PC-3 (cell line): ENCODE data around the gene ANK2. TPM values are rescaled to one million over a fixed set of nuclear protein-coding genes. Genes with fewer than 3 reads are reported as not detected.

Experiments used
- ATAC-seq: fragments of 200-7000 bp; cut with Tn5 transposase; 2 replicates; pipeline ENCODE4 v1.9.1; 2020; ENCODE audit warnings: mild to moderate bottlenecking, moderate library complexity
- BruUV-seq: library from RNA; stranded (reverse); fragments of 400-500 nt; replicated peaks from 2 replicates; lab custom pipeline; 2021; lab: Mats Ljungman, UMichigan
- CTCF ChIA-PET: fragments of 300-600 bp; sonication (Branson Sonifier 250); formaldehyde crosslinking; loops from one replicate; lab custom pipeline; 2022; ENCODE audit warnings: antibody characterized with exemption; lab: Charles Lee
- POLR2A ChIA-PET: fragments of 300-600 bp; sonication (Branson Sonifier 250); formaldehyde crosslinking; loops from one replicate; lab custom pipeline; 2022; ENCODE audit warnings: antibody characterized with exemption; ENCODE audit not compliant: unreplicated experiment; lab: Charles Lee
- DNase-seq: peaks from one replicate; pipeline ENCODE4 v3.0.0-alpha.2; 2015
- H2AFZ ChIP-seq: fragments of 300-600 bp; sonication (generic); 2 replicates; pipeline ENCODE4 v1.6.0; 2016; ENCODE audit warnings: antibody characterized with exemption, low read length
- H3F3A ChIP-seq: fragments of 300-600 bp; sonication (generic); one replicate; pipeline ENCODE4 v1.6.0; 2017; ENCODE audit warnings: antibody characterized with exemption, low read length, control low read depth, mild to moderate bottlenecking; ENCODE audit not compliant: unreplicated experiment
- H3K27ac ChIP-seq: fragments of 300-600 bp; sonication (generic); 2 replicates; pipeline ENCODE4 v1.5.1; 2016; ENCODE audit warnings: mild to moderate bottlenecking, low read length
- H3K27me3 ChIP-seq: fragments of 300-600 bp; sonication (generic); 2 replicates; pipeline ENCODE4 v1.6.1; 2016; ENCODE audit warnings: low read length, mixed read lengths
- H3K36me3 ChIP-seq: fragments of 300-600 bp; sonication (generic); 2 replicates; pipeline ENCODE4 v1.6.1; 2016; ENCODE audit warnings: low read depth, mixed run types, low read length, mixed read lengths
- H3K4me1 ChIP-seq: fragments of 300-600 bp; sonication (generic); 2 replicates; pipeline ENCODE4 v1.5.1; 2016; ENCODE audit warnings: low read length; ENCODE audit not compliant: insufficient read depth
- H3K4me2 ChIP-seq: fragments of 300-600 bp; sonication (generic); 2 replicates; pipeline ENCODE4 v1.6.0; 2016; ENCODE audit warnings: low read length
- H3K4me3 ChIP-seq: fragments of 300-600 bp; sonication (generic); 2 replicates; pipeline ENCODE4 v1.5.1; 2016; ENCODE audit warnings: mild to moderate bottlenecking, low read length, mixed read lengths
- H3K79me2 ChIP-seq: fragments of 300-600 bp; sonication (generic); 2 replicates; pipeline ENCODE4 v1.6.1; 2017; ENCODE audit warnings: low read length, mixed read lengths
- H3K9ac ChIP-seq: fragments of 300-600 bp; sonication (generic); 2 replicates; pipeline ENCODE4 v1.6.0; 2016; ENCODE audit warnings: mild to moderate bottlenecking, low read length
- H3K9me2 ChIP-seq: fragments of 300-600 bp; sonication (generic); replicated peaks from 2 replicates; pipeline ENCODE4 v1.6.1; 2016; ENCODE audit warnings: mixed run types, low read length, mixed read lengths
- H3K9me3 ChIP-seq: fragments of 300-600 bp; sonication (generic); 2 replicates; pipeline ENCODE4 v1.6.1; 2016; ENCODE audit warnings: low read length, mixed read lengths
- H4K20me1 ChIP-seq: fragments of 300-600 bp; sonication (generic); 2 replicates; pipeline ENCODE4 v1.6.1; 2016; ENCODE audit warnings: low read length, mixed read lengths
- EZH2 ChIP-seq: fragments of 300-600 bp; sonication (generic); IDR thresholded peaks from one replicate; pipeline ENCODE4 v1.6.1; 2017; ENCODE audit warnings: antibody characterized with exemption, mild to moderate bottlenecking, low read length; ENCODE audit not compliant: unreplicated experiment
- EZH2phosphoT487 ChIP-seq: fragments of 300-600 bp; sonication (generic); IDR thresholded peaks from 2 replicates; pipeline ENCODE4 v1.6.1; 2018; ENCODE audit warnings: mild to moderate bottlenecking, antibody characterized with exemption, low read length, borderline replicate concordance
- intact Hi-C: fragments of 100-400 bp; cut with micrococcal nuclease; formaldehyde crosslinking; loops from 2 replicates; pipeline ENCODE4 v1.9.0; 2023
- total RNA-seq: library from RNA; depleted of rRNA; stranded (reverse); fragments of >200 nt; gene quantifications from 2 replicates; pipeline ENCODE4 v1.2.3, GENCODE V29; 2014
- TF ChIP-seq, protein P1 (sequence below): fragments of 300-600 bp; sonication (generic); conservative IDR thresholded peaks from 2 replicates; pipeline ENCODE4 v1.5.1; 2017; ENCODE audit warnings: antibody characterized with exemption, low read depth, mild to moderate bottlenecking, low read length

The ANK2 gene
- total RNA-seq, 1 experiment from 2014 or later = 1.8 TPM

DNA sequence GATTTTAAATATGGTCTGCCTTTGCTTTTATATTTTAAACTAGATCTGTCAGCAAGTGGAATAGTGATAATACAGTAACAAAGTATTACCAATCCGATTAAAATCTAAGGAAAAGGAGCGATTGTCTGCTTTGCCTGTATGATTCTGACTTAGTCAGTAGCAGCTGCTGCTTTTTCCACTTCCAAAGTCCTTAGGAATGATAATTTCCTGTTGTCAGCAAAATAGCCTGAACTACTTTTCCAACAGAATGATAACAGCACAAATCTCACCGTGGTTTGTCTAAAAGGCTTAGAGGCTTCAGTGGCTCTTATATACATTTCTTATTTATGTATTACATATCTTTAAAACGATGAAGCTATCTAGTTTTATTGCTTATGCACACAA, 290.0 kb downstream of the ANK2 start:
- BruUV-seq = no TSS peak

DNA sequence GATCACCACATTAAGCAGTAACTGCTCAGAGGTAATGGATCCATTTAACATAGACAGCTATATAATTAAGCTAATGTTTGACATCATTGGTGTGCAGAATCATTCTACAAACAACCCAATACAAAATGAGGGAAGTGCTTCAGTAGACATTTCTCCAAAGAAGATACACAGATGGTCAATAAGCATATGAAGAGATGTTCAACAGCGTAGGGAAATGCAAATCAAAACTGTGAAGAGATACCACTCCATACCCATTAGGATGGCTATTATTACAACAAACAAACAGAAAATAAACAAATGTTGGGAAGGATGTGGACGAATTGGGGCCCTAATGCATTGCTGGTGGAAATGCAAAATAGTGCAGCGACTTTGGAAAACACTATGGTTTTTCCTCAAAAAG, 294.6 kb downstream of the ANK2 start:
- Histone ChIP-seq H4K20me1 (no peaks in the 10 kb centered on the region), H3K79me2 (no peaks in the 10 kb centered on the region), H3F3A (no peaks in the 10 kb centered on the region), H3K4me1 (no peaks in the 10 kb centered on the region), H3K4me3 (no peak overlapping the region), H3K9me3 (no peaks in the 10 kb centered on the region), H2AFZ (no peak overlapping the region), H3K4me2 (no peak overlapping the region), H3K27ac (no peak overlapping the region), H3K9ac (no peak overlapping the region), H3K27me3 (no peaks in the 10 kb centered on the region), H3K36me3 (no peaks in the 10 kb centered on the region), H3K9me2 (no peaks in the 10 kb centered on the region)
- TF ChIP-seq EZH2 (no peak), EZH2phosphoT487 (no peak)
- TF ChIP-seq, protein P1, sequence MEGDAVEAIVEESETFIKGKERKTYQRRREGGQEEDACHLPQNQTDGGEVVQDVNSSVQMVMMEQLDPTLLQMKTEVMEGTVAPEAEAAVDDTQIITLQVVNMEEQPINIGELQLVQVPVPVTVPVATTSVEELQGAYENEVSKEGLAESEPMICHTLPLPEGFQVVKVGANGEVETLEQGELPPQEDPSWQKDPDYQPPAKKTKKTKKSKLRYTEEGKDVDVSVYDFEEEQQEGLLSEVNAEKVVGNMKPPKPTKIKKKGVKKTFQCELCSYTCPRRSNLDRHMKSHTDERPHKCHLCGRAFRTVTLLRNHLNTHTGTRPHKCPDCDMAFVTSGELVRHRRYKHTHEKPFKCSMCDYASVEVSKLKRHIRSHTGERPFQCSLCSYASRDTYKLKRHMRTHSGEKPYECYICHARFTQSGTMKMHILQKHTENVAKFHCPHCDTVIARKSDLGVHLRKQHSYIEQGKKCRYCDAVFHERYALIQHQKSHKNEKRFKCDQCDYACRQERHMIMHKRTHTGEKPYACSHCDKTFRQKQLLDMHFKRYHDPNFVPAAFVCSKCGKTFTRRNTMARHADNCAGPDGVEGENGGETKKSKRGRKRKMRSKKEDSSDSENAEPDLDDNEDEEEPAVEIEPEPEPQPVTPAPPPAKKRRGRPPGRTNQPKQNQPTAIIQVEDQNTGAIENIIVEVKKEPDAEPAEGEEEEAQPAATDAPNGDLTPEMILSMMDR = no peak
- no peak for ATAC-seq
- DNase-seq = no peak
- intact Hi-C loops = no loop called here
- ChIA-PET POLR2A (no interaction called here), CTCF (no interaction called here)
- no TSS peak for BruUV-seq

More for the DNA sequence above, 290.0 kb downstream of the ANK2 start:
- POLR2A ChIA-PET = no interaction called here
- H3K4me1 ChIP-seq = peaks cover 9% of the 10 kb centered on the region
- H3K27ac ChIP-seq = no peak overlapping the region
- no peak overlapping the region for H3K9ac ChIP-seq
- no peaks in the 10 kb centered on the region for H3K79me2 ChIP-seq
- H3K9me2 ChIP-seq = no peaks in the 10 kb centered on the region
- H3K4me2 ChIP-seq = no peak overlapping the region
- no peak for ATAC-seq
- no peaks in the 10 kb centered on the region for H4K20me1 ChIP-seq
- H3K9me3 ChIP-seq = no peaks in the 10 kb centered on the region
- H2AFZ ChIP-seq = no peak overlapping the region
- no peaks in the 10 kb centered on the region for H3K27me3 ChIP-seq
- no peak for DNase-seq
- H3K4me3 ChIP-seq = no peak overlapping the region
- CTCF ChIA-PET = no interaction called here
- intact Hi-C loops = no loop called here
- no peaks in the 10 kb centered on the region for H3F3A ChIP-seq
- H3K36me3 ChIP-seq = no peaks in the 10 kb centered on the region
- TF ChIP-seq EZH2phosphoT487 (no peak), EZH2 (no peak)
- TF ChIP-seq, protein P1 = no peak

DNA sequence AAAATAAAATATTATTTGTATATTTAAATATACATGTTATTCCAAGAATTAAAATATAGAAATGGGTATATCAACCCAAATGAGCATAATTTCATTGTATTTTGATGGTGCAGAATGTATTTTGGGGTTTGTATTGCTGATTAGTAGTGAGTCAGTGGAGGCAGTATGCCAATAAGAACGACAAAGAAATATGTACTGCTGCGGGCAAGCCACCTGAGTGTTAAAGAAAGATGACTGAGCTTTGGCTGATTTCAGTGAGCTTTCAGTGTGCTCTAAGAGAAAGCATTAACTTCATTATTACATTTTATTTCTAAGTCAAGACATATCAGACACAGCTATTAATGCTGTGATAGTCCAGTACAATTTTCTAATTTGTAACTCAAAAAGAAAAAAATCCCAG, 297.8 kb downstream of the ANK2 start:
- ChIA-PET POLR2A (interaction anchor here (0.7 kb wide), 1 partner anchor 97 kb away, joined by 9 read pairs; no protein-coding TSS in a partner anchor), CTCF (no interaction called here)
- Histone ChIP-seq H3K9ac (no peak overlapping the region), H3K4me1 (no peaks in the 10 kb centered on the region), H3K9me3 (no peaks in the 10 kb centered on the region), H2AFZ (no peak overlapping the region), H3K4me2 (no peak overlapping the region), H3K36me3 (no peaks in the 10 kb centered on the region), H3F3A (no peaks in the 10 kb centered on the region), H3K9me2 (no peaks in the 10 kb centered on the region), H3K4me3 (no peak overlapping the region), H3K27me3 (no peaks in the 10 kb centered on the region), H3K27ac (no peak overlapping the region), H4K20me1 (no peaks in the 10 kb centered on the region), H3K79me2 (no peaks in the 10 kb centered on the region)
- BruUV-seq = no TSS peak
- peak; percentile 55 for DNase-seq
- TF ChIP-seq EZH2phosphoT487 (no peak), EZH2 (no peak)
- TF ChIP-seq, protein P1 = no peak
- intact Hi-C loops = no loop called here
- ATAC-seq = peak; percentile 45
